HT1080 (cell line): ENCODE data around the gene RNF157. TPM values are rescaled to one million over a fixed set of nuclear protein-coding genes. Genes with fewer than 3 reads are reported as not detected.

Source experiments
- DNase-seq: peaks from one replicate; pipeline ENCODE4 v3.0.0-alpha.2; 2015; ENCODE audit warnings: low read depth
- total RNA-seq: library from RNA; depleted of rRNA; stranded (reverse); fragments of >200 nt; shearing (Covaris generic); gene quantifications from 2 replicates; pipeline ENCODE4 v1.2.3, GENCODE V29; 2014

The RNF157 gene
- total RNA-seq, 1 experiment from 2014 or later, result 0.10 TPM

GRCh38 chr17:76130473-76130872 is 109.8 kb downstream of the RNF157 start:
- DNase-seq, result no peak

GRCh38 chr17:76125922-76126321 is 114.4 kb downstream of the RNF157 start:
- no peak for DNase-seq

- DNase-seq, result no peak
Measured at GRCh38 chr17:76125391-76125675, 115.0 kb downstream of the RNF157 start.

- DNase-seq, result peak; percentile 20
Measured at GRCh38 chr17:76124582-76125390, 115.5 kb downstream of the RNF157 start.

- no peak for DNase-seq
Measured at GRCh38 chr17:76123749-76124581, 116.3 kb downstream of the RNF157 start.

GRCh38 chr17:76123191-76123499 is 117.1 kb downstream of the RNF157 start:
- no peak for DNase-seq

DNA sequence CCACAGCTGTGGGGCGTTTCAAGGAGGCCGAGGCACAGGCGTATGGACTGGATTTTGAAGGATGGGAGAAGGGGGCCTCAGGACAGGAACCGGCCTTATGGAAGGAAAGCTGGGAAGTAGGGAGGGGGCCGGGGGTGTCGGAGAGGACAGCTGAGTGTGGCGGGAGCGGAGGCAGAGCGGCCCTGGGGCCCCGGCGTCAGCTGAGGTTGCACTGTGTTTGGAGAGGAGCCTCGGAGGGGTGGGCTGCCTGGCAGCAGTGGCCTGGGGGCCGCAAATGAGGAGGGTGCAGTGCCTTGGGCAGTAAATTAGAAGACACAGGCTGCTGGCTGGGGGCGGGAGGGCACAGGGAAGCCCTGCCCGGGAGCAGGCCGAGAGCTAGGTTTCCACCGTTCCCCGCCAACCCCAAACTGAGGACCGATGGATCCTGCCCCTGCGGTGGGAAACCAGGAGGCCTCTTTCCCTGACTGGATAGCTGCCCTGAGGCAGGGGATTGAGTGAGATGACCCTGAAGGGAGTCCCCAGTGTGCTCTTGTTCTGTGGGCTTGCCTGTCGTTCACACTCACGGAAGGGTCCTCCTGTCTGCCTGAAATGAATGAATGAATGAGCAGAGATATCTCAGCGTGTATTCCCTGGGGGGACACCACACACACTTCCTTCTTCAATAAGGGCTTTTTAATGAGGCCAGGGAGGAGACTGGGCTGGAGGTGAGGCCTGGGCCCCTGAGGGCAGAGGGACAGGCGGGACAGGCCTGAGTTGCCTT is 117.7 kb downstream of the RNF157 start:
- DNase-seq, result no peak

DNA sequence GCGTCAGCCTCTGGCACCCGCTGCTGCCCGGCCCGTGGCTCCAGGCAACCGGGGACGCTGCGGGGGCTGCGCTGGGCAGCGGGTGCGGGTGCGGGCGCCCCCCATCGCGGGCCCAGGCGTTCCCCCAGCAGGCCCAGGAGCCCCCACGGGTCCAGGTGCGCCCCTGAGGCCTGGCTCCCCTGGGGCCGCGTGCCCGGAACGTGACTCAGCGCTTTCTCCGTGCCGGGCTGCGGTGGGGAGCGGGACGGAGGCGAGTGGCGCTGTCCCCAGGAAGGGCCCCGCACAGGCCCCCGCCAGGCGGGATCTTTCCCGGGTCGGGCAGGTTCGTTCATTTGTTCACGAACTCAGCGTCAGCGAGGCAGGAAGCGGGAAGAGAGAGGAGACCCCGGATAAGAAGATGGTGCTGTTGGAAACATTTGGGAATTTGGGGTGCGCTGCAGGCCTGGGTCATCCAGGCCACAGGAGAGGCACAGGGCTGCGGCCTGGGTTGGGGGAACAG is 118.3 kb downstream of the RNF157 start:
- no peak for DNase-seq

- DNase-seq, result no peak
Measured at GRCh38 chr17:76120658-76121008, 119.7 kb downstream of the RNF157 start.

- DNase-seq, result no peak
Measured at GRCh38 chr17:76119409-76120371, 120.6 kb downstream of the RNF157 start.

GRCh38 chr17:76115138-76115754 is 125.0 kb downstream of the RNF157 start:
- DNase-seq, result no peak

GRCh38 chr17:76111956-76112355 is 128.3 kb downstream of the RNF157 start:
- DNase-seq, result no peak

GRCh38 chr17:76107509-76107908 is 132.8 kb downstream of the RNF157 start:
- DNase-seq, result no peak

DNA sequence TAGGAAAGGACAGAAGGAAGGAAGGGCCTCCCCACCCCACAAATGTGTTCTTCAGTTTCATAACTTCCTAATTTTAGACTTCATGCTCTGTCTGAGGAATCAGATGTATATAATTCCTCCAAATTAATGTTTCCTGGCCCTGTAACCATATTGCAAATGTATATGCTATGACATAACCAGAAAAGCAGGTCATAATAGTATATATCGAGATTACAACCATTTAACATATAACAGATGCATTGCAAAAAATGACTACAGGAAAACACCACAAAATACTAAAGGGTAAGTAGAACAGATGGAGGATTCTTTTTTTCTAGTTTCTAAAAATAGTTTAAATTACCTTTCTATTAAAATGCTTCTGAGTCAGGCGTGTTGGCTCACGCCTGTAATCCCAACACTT is 133.6 kb downstream of the RNF157 start:
- no peak for DNase-seq

GRCh38 chr17:76104896-76105231 is 135.4 kb downstream of the RNF157 start:
- no peak for DNase-seq

- DNase-seq, result no peak
Measured at GRCh38 chr17:76104140-76104895, 136.0 kb downstream of the RNF157 start.

GRCh38 chr17:76103274-76104139 is 136.8 kb downstream of the RNF157 start, which contains the start of gene EXOC7:
TSS of gene EXOC7 (minus strand) at chr17:76103787. CDS start at chr17:76103692, 95 bp downstream.
- peak; percentile 82 for DNase-seq

DNA sequence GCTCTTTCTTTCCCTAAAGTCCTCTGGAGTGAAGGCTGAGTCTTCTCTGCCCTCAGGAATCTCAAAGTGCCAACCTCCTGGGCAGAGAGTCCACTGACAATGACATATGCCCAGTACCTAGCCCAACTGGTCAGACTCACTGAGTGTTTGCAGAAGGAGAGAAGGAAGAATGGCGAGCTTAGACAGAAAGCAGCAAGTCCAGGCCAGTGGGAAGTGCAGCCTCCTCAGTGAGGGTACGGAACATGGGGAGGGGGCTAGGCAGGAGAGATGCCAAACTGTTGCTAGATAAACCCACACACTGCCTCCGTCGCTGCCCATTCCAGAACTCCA is 137.4 kb downstream of the RNF157 start:
- DNase-seq, result no peak
